T-helper 2 cell treated with Interferon-gamma antibody and Interleukin-4, amounts not matched to agents 5 μg/mL and 100 μg/mL, for 36 hours (primary cell): ENCODE results near the gene SLF2.

ENCODE experiments used
- DNase-seq: peaks from one replicate; pipeline ENCODE4 v3.0.0; 2021; ENCODE audit warnings: low spot score
- H3K27ac Mint-ChIP-seq: one replicate; pipeline ENCODE4 v1.8.0; 2021; ENCODE audit warnings: mild to moderate bottlenecking, mixed read lengths
- H3K27me3 Mint-ChIP-seq: one replicate; pipeline ENCODE4 v1.8.0; 2021; ENCODE audit warnings: low read depth, mixed read lengths
- H3K36me3 Mint-ChIP-seq: one replicate; pipeline ENCODE4 v1.8.0; 2021; ENCODE audit warnings: low read depth, mixed read lengths
- H3K4me1 Mint-ChIP-seq: one replicate; pipeline ENCODE4 v1.8.0; 2021; ENCODE audit warnings: low read depth, mixed read lengths
- H3K4me3 Mint-ChIP-seq: one replicate; pipeline ENCODE4 v1.8.0; 2022; ENCODE audit warnings: mild to moderate bottlenecking, moderate library complexity, mixed read lengths
- H3K9me3 Mint-ChIP-seq: one replicate; pipeline ENCODE4 v1.8.0; 2021; ENCODE audit warnings: mixed read lengths

SLF2 gene

GRCh38 chr10:100980311-100980710 is 67.5 kb downstream of the SLF2 start:
- no peaks in the 10 kb centered on the region for H3K36me3 Mint-ChIP-seq
- H3K4me1 Mint-ChIP-seq, result no peaks in the 10 kb centered on the region
- no peak for DNase-seq
- H3K27ac Mint-ChIP-seq, result no peak overlapping the region
- H3K27me3 Mint-ChIP-seq, result no peaks in the 10 kb centered on the region
- H3K4me3 Mint-ChIP-seq, result no peak overlapping the region
- H3K9me3 Mint-ChIP-seq, result no peaks in the 10 kb centered on the region

- Mint-ChIP-seq H3K4me1 (peaks cover 3% of the 10 kb centered on the region), H3K36me3 (no peaks in the 10 kb centered on the region), H3K27ac (no peak overlapping the region), H3K4me3 (no peak overlapping the region), H3K9me3 (no peaks in the 10 kb centered on the region), H3K27me3 (no peaks in the 10 kb centered on the region)
- no peak for DNase-seq
Observed at GRCh38 chr10:100980711-100981110, 67.9 kb downstream of the SLF2 start.

- DNase-seq, result no peak
- Mint-ChIP-seq H3K27ac (no peak overlapping the region), H3K27me3 (no peaks in the 10 kb centered on the region), H3K36me3 (no peaks in the 10 kb centered on the region), H3K4me1 (peaks cover 6% of the 10 kb centered on the region), H3K9me3 (no peaks in the 10 kb centered on the region), H3K4me3 (no peak overlapping the region)
Observed at GRCh38 chr10:100981178-100981772, 68.5 kb downstream of the SLF2 start.

GRCh38 chr10:100982916-100983830 is 70.4 kb downstream of the SLF2 start:
- no peak overlapping the region for H3K4me3 Mint-ChIP-seq
- no peaks in the 10 kb centered on the region for H3K27me3 Mint-ChIP-seq
- H3K4me1 Mint-ChIP-seq, result peaks cover 16% of the 10 kb centered on the region
- H3K27ac Mint-ChIP-seq, result no peak overlapping the region
- no peaks in the 10 kb centered on the region for H3K9me3 Mint-ChIP-seq
- DNase-seq, result no peak
- peaks cover 8% of the 10 kb centered on the region for H3K36me3 Mint-ChIP-seq

GRCh38 chr10:100983868-100984671 is 71.3 kb downstream of the SLF2 start:
- Mint-ChIP-seq H3K4me3 (no peak overlapping the region), H3K27ac (no peak overlapping the region), H3K36me3 (peaks cover 8% of the 10 kb centered on the region), H3K27me3 (no peaks in the 10 kb centered on the region), H3K4me1 (peaks cover 16% of the 10 kb centered on the region), H3K9me3 (no peaks in the 10 kb centered on the region)
- no peak for DNase-seq

- Mint-ChIP-seq H3K4me1 (peaks cover 16% of the 10 kb centered on the region), H3K36me3 (peaks cover 13% of the 10 kb centered on the region), H3K4me3 (no peak overlapping the region), H3K27me3 (no peaks in the 10 kb centered on the region), H3K27ac (no peak overlapping the region), H3K9me3 (no peaks in the 10 kb centered on the region)
- no peak for DNase-seq
Observed at GRCh38 chr10:100984672-100985177, 72.0 kb downstream of the SLF2 start.

GRCh38 chr10:100985336-100985735 is 72.6 kb downstream of the SLF2 start:
- Mint-ChIP-seq H3K27ac (no peak overlapping the region), H3K27me3 (no peaks in the 10 kb centered on the region), H3K4me1 (peaks cover 16% of the 10 kb centered on the region), H3K4me3 (no peak overlapping the region), H3K36me3 (peaks cover 15% of the 10 kb centered on the region), H3K9me3 (no peaks in the 10 kb centered on the region)
- DNase-seq, result no peak

- Mint-ChIP-seq H3K9me3 (no peaks in the 10 kb centered on the region), H3K27me3 (no peaks in the 10 kb centered on the region), H3K27ac (no peak overlapping the region), H3K4me3 (peak overlapping the region; percentile 96), H3K36me3 (peaks cover 26% of the 10 kb centered on the region), H3K4me1 (peaks cover 20% of the 10 kb centered on the region)
- DNase-seq, result no peak
Observed at GRCh38 chr10:100986623-100986951, 73.8 kb downstream of the SLF2 start.

- H3K4me1 Mint-ChIP-seq, result peaks cover 20% of the 10 kb centered on the region
- H3K36me3 Mint-ChIP-seq, result peaks cover 26% of the 10 kb centered on the region
- peak; percentile 82 for DNase-seq
- no peaks in the 10 kb centered on the region for H3K27me3 Mint-ChIP-seq
- peak within 1 kb of the TSS; percentile 96 for H3K4me3 Mint-ChIP-seq
- no peaks in the 10 kb centered on the region for H3K9me3 Mint-ChIP-seq
- H3K27ac Mint-ChIP-seq, result peak within 1 kb of the TSS; percentile 84
Observed at GRCh38 chr10:100986952-100987684, 74.4 kb downstream of the SLF2 start, which contains the start of the genes MRPL43 and TWNK. Gene MRPL43, minus strand, starts transcription at chr10:100987497. Its CDS starts 54 bp downstream, at chr10:100987443. Gene TWNK, plus strand, starts transcription at chr10:100987543. Its CDS starts 668 bp downstream, at chr10:100988211.

- Mint-ChIP-seq H3K4me1 (peaks cover 20% of the 10 kb centered on the region), H3K36me3 (peaks cover 28% of the 10 kb centered on the region), H3K27ac (peak overlapping the region; percentile 84), H3K27me3 (no peaks in the 10 kb centered on the region), H3K9me3 (no peaks in the 10 kb centered on the region), H3K4me3 (peak overlapping the region; percentile 96)
- no peak for DNase-seq
Observed at GRCh38 chr10:100987685-100988049, 74.9 kb downstream of the SLF2 start.

GRCh38 chr10:100988166-100988565 is 75.4 kb downstream of the SLF2 start:
- no peaks in the 10 kb centered on the region for H3K27me3 Mint-ChIP-seq
- H3K4me3 Mint-ChIP-seq, result peak overlapping the region; percentile 96
- H3K36me3 Mint-ChIP-seq, result peaks cover 31% of the 10 kb centered on the region
- no peak overlapping the region for H3K27ac Mint-ChIP-seq
- H3K4me1 Mint-ChIP-seq, result peaks cover 20% of the 10 kb centered on the region
- DNase-seq, result no peak
- H3K9me3 Mint-ChIP-seq, result no peaks in the 10 kb centered on the region

- peaks cover 37% of the 10 kb centered on the region for H3K36me3 Mint-ChIP-seq
Observed at GRCh38 chr10:100989088-100989487, 76.3 kb downstream of the SLF2 start.

GRCh38 chr10:100993986-100994708 is 81.4 kb downstream of the SLF2 start:
- no peaks in the 10 kb centered on the region for H3K9me3 Mint-ChIP-seq
- DNase-seq, result no peak
- peaks cover 16% of the 10 kb centered on the region for H3K4me1 Mint-ChIP-seq
- H3K27ac Mint-ChIP-seq, result no peak overlapping the region
- H3K27me3 Mint-ChIP-seq, result no peaks in the 10 kb centered on the region
- H3K4me3 Mint-ChIP-seq, result no peak overlapping the region
- H3K36me3 Mint-ChIP-seq, result peaks cover 34% of the 10 kb centered on the region

More at GRCh38 chr10:100989088-100989487, 76.3 kb downstream of the SLF2 start:
- H3K9me3 Mint-ChIP-seq, result no peaks in the 10 kb centered on the region
- DNase-seq, result no peak
- H3K4me3 Mint-ChIP-seq, result no peak overlapping the region
- no peak overlapping the region for H3K27ac Mint-ChIP-seq
- H3K27me3 Mint-ChIP-seq, result no peaks in the 10 kb centered on the region
- H3K4me1 Mint-ChIP-seq, result peaks cover 20% of the 10 kb centered on the region
